CD1c-positive myeloid dendritic cell (primary cell): ENCODE data around the gene COL2A1.

Experiments used
- DNase-seq: peaks from one replicate; pipeline ENCODE4 v3.0.0-alpha.2; 2016; ENCODE audit errors: extremely low spot score

The COL2A1 gene

DNA sequence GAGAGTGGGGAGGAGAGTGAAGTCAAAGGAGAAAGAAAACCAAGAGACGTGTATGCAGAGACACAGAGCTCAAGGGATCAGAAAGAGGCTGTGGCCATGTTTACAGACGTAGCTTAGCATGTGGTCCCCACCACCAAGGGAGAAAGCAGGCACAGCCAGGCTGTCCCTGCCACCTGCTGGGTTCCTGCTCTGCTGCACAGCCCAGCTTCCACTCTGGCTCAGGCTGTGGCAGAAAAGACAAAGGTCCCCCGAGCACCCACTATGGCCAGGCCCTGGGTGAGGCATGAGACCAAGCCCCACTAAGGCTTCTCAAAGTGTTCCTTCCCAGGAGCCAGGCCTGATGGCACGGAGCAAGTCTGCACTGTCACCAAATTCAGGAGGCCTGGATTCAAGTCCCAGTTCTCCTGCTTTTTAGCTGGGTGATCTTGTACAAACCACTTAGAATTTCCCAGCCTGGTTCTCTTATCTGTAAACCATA, 25.9 kb upstream of the COL2A1 start:
- DNase-seq: no peak

DNA sequence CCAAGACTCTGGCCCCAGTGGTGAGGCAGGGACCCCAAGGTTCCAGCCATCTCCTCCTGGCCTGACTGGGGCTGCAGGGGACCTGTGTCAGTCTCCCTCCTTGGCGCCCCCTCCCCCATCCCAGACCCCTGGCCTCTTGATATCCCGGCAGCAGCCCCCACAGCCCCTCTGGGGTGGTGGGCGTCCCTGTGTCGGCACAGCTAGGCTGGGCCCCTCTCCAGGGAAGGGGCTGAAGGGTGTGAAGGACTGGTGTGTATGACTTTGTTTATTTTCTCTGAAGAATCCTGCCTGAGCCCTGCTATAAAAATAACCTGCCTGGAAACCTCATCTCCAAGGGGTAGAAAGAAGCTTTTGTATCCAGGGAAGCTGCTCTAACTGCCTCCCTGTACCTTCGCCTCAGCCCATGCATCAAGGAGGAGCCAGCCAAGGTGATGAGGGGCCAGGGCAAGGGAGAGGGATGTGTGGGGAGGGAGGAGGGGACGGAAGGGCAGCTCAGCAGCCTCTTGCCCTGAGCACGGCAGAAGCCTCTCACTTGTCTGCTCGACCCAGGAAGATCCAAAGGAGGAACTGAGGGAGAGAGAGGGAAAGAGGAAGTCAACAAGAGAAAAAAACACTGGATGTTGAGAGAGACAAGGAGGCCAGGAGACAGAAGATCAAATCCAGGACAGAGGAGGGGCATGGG, 25.4 kb upstream of the COL2A1 start:
- peak; percentile 4 for DNase-seq

DNA sequence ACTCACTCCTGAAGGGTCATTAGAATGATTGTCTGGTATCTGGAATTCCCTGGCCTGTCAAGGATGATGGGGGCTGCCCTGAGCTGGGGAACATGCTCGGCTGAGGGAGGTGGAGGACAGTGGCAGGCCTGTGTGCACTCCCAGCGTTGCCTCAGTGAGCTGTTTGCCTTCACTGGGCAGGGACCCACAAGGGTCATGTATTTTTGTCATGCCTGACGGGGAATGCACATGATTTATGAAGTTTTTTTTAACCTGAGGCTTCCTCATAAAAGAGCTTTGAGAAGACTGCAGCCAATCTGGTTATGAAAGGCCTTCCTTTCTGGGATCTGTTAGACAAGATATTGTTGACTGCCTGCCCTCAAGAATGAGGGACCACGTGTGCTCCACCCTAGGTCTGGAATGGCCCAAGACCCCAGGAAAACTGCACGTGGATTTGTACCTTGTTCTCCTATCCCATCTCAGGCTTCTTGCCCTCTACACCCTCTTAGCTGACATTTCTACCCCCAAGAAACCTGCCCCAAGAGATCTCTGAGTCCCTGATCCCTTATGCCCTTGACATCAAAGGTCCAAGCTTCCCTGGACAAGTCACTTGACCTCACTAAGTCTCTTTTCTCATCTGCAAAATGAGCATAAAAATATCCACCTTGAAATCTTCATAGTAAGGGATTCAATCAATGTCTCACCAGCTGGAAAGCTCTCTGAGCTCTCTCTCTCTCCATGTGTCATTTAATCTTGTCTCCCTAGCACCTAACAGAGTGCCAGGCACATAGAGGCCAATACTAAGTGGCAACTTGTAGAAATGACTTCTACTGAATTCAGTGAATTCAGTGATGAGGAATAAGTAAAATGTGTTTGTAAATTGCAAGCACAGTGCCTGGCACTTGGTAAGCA, 24.5 kb upstream of the COL2A1 start:
- no peak for DNase-seq

DNA sequence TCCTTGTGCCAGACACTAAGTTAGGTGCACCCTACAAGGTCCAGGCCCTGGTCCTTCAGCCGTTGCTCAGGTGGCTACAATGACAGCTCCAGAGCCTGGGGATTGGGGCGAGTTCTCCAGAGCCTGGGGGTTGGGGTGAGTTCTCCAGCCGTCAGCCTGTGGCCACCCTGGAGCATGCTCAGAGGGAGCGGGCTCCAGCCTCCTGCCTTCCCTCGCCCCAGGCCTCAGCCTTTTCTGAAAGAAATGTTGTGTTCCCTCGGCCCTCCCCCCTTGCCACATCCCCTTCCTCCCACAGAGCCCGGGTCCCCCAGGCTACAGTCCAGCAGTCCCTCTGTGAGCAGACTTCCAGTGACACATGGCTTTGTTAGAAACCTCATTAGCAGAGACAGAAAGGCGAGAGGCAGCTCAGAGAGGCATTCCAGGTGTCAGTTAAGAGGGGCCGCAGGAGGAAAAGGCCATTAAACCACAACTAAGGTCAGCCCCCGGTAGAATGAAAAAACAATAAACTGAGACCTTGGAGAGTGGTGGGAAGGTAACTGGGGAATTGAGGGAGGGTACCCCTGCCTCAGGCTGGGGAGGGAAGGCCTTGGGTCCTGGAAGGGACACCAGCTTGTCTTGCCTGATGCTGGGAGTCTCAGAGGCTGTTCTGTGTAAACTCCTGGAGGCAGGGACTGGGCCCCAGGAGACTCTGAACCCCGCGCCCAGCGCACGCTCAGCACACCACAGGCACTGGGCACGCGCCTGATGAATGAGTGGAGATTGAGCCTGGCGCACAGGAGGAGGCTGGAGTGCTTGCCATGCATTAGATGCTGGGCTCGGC, 23.1 kb upstream of the COL2A1 start:
- DNase-seq: no peak

DNA sequence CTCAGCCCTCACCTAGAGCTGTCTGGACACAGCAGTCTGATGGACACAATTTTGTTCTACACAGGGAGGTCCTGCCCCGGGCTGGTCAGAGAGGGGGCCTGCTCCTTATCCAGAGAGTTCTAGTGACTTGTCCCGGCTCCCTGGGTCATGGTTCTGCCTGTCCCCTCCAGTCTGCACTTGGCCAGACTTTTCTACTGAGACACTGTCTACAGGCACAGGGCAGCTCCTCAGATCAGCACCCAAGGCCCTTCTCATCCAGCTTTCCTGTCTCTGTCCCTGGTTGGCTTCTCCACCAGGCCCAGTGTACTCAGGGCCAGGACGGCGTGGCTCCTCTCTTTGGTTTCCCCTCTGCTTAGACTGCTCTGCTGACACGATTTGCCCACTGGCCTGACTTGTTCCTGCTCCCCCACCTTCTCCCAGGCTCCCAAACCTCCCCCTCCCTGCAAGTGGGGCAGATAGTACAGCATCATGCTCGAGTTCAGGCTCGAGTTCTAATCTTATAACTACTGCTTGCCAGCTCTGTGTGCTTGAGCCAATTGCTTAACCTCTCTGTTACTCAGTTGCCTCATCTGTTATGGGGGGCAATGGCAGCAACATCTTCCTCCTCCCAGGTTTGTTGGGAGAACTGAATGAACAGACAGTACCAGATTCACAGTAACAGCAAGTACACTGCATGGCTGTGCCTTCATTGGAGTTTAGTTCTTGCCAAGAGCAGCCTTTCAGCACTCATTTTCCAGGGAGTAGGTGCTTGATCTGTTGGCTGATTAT, 22.0 kb upstream of the COL2A1 start:
- no peak for DNase-seq

DNA sequence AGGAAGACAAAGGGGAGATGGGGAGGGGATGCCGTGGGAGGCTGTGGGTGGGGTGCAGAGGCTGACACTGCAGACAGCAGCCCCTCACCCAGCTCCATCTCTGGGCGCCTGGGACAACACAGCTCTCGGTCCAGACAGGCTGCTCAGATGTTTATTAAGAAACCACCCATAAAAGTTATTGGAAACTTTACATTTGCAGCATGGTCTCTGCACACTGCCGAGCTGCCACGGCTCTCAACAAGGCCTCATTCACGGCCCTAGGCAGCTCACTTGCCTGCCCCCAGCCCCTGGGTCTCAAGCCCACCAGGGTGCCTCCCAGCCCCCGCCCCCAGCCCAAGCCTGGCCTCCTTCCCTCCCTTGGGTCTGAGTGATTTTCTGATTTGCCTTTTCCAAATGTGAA, 21.0 kb upstream of the COL2A1 start:
- no peak for DNase-seq

DNA sequence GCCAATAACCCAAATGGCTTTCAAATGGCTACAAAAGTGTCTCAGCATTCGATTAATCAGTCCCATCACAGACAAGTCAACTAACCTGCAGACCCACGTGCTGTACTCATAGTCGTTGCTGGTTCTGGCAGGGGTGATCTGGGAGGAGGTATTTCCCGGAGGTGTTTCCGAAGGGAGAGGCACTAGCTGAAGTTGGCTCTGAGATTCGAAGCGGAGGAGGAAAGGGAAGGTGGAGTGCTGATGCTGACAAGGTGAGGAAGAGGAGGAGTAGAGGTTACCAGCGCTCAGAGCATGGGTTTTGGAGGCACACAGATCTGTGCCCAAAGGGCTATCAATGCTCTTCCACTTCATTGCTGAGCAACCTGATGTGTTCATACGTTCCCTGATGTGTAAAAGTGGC, 20.5 kb upstream of the COL2A1 start:
- no peak for DNase-seq

DNA sequence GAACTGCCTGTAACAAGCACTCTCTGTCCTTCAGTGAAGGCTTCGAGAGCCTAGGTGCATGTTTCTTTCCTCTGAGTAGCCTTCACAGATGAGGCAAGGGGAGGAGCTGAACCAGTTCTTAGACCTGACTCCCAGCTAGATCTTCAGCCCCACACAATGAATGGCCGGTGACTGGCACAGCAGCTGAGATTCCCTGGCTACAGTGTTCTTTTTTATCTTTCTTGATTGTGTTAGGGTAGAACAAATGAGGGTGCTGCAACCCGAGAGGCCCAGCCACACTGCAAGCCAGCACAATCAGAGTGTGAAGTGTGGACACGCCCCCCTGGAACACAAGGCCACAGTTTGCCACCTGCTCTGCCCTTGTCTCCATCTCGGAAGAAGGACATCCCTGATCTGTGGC, 19.1 kb upstream of the COL2A1 start:
- DNase-seq: no peak

DNA sequence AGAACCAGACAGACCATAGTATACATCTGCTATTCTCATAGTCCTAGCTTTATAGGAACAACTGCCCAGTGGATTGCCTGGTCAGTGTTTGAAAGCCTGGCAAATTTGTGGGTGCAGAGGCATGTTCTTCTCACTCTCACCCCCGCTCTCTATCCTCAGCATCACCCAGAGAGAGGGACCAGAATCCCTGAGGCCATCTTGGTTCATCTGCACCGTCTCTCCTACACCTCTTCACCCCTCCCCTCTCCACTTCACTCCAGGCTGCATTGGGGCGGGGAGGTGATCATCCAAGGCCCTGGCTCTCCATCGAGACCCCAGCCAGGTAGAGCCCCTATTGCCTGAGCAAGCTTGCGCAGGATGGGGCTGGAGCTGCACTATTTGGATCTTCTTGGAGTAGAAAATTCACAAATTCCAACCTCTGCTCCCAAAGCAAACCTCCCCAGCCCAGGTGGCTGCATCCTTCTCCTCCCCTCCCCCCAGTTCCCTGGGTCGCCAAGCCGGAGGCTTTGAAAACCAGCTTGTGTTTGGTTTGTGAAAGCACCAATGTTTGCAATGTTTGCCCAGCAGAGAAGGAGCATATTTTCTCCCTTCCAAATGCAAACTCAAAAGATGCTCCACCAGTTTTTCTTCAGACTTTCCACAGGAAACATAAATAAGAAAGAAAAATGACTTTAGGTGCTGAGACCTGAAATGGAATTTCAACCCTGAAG, 18.6 kb upstream of the COL2A1 start:
- no peak for DNase-seq

DNA sequence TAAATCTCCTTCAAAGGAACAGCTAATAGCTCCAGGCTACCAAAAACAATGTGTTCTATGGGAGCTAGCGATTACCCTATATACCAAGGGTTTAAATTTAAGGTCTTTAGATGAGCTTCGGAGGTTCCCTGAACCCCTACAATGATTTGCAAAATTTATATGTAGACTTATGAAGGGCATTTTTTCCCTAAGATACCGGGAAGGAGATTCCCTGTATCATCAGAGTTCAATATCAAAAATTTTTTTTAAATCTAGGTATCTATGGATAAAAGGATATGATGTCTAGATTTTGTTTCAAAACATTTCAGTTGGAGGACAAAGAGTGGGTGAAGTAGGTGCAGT, 17.9 kb upstream of the COL2A1 start:
- no peak for DNase-seq

DNA sequence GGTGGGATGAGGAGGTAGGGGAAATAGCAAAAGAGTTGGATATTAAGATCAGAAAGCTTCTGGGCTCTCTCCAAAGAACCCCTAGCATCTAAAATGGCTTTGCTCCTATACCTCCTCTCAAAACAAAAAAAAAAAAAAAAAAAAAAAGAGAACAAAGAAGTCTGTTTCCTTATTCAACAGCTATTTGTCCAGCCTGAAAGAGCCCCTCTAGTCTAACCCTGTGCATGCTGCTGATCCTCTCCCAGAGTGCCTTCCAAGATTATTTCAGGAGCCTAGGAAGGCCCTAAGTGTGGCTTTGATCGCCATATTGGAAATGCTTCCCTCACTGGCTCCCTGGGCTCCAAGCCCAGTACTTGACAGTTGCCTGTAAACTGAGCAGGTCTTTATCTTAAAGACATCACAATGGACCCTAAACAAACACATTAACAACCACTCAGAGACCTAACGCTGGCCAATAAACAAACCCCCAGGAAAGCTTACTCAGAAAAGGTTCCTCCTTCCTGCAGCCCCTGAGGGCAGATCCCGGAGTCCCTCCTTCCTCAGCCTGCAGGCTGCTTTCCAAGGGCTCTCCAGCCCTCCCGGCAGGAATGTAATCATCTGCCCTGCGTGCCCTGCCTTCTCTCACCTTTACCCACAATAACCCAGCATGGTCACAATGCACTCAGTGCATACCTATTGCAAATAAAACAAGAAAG, 17.4 kb upstream of the COL2A1 start:
- DNase-seq: no peak

DNA sequence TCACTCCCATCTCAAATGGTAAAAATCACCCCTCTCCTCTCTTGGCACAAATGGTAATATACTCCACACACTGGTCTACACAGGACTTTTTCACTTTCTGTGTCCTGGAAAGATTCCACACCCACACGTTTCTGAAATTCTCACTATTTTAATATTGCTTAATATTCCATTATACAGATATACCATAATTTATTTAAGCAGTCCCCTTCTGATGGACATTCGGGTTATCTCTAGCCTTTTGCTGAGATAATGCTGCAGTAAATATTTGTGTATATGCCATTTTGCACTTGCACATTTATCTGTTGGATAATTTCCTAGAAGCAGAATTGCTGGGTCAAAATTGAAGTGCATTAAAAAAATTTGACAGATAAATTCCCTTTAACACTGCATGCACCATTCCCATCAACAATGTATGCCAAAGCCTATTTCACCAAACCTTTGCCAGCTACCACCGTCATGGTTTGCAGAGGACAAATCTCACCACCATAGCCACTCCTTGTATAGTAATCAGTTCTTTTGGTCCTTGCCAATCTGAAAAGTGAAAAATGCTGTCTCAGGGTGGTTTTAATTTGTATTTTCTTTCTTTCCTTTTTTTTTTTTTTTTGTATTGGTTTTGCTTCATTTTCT, 15.5 kb upstream of the COL2A1 start:
- DNase-seq: no peak

DNA sequence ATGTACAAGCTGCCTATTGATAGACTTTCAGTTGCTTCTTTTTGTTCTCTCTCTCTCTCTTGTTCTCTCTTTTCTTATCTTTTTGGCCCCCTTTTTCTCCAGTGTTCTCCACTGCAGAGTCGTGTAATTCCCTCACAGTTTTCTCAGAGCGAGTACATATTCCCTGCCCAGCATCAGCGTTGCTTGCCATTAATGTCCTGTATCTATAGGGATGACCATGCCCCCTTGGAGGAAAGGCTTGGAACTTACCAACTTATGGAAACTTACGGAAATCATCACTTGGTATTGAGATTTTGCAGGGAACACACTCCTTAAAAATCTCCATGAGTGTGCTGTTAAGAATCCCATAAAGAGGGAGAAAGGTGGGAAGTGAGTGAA, 14.3 kb upstream of the COL2A1 start:
- no peak for DNase-seq

DNA sequence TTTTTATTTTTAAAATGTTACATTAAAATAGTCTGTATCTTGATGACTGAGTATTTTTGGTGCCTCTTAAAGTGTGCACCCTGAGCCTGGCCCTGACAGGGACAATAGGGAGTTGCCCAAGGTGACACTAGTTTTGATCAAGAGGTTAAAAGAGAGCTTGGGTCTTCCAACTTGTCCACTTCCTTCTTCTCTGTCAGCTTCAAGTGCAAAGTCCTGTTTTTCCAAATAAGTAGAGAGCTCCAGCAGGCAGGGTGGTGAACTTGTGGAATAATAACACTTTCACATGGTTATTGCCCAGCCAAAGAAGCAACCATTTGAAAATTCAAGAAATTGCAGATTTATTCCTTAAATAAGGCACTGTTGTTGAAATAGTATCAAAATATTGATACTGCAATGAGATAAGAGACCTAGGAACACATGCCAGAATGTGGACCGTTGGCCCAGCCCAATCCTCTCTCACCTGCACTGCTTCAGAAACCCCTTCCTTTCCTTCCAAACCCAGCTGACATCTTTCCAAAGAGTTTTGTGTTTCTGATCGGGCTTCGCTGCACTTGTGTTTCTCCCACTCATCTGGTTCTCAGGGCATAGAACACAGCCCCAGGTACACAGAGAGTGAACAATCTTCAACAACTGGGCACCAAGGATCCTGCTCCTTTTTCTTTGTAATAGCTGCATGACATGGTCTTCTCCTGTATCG, 13.8 kb upstream of the COL2A1 start:
- no peak for DNase-seq

DNA sequence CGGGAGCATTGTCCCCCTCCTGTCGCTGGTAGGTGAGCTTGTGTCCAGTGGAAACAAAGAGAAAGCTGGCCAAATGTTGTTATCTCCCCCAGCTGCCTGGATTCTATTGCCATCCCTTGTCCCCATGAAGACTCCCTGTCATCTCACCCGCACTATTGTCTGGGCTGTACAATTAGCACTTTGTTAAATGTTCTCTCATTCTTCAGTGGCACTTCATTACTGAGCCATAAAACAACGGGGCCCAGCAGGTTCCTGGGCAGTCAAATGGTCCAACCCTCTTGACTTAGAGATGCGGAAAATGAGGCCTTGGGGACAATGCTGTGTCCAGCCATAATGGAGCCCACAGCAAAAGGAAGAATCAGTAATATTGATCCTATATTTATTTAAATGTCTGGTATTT, 13.2 kb upstream of the COL2A1 start:
- no peak for DNase-seq

DNA sequence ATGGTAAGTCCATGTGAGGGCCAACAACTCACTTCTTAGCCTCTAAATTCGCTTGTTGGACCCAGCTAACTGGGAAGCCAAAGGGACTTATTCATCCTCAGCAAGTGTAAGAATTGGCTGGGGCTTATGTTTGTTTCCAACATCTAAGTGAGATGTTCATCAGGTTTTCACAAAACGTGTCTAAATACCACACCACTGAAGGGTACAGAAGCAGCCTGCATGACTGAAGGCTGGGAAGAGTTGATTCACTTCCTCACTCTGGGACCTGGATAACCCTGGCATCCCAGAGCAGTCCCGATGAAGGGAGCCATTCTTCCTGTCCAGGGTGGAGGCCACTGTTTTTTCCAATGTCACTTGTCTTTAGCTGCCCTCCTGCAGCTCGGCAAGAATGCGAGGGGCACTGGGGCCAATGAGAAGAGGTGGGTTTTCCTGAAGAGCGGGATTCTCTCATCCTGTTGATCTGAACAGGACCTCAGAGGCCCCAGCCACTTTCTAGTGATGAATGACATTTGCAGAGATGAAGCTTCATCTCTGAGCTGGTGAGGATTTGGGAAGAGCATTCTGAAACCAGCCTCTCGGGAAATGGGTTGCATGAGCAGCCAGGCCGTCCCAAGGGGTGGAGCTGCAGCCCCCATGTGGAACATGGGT, 12.2 kb upstream of the COL2A1 start:
- no peak for DNase-seq

DNA sequence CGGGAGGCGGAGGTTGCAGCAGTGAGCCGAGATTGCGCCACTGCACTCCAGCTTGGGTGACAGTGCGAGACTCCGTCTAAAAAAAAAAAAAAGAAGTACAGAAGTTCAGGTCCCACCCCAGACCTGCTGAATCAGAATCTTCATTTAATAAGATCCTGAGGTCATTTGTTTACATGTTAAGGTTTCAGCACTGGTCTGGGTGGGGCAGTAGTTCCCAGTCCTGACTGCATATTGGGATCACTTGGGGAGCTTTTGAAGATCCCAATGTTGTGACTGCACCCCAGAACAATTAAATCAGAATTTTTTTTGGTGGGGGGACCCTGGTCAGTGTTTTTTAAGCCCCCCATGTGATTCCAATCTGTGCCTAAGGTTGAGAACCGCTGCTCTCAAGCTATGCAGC, 11.7 kb upstream of the COL2A1 start:
- DNase-seq: no peak

DNA sequence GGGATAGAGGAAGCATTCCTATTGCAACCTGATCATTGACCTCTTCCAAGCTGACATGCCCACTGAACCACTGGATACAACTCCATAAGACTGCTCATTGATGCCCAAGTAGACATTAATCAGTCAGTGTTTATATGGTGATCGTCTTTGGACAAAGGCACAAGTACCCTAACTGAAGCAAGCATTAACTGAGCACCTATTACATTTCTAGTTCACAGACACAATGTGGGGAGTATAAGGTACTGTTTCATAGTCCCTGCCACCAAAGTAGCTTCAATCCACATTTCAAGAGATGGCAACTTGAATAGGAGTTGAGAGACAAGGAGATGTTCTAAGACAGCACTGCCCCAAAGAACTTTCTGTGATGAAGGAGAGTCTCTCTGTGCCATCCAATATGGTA, 10.9 kb upstream of the COL2A1 start:
- DNase-seq: no peak

DNA sequence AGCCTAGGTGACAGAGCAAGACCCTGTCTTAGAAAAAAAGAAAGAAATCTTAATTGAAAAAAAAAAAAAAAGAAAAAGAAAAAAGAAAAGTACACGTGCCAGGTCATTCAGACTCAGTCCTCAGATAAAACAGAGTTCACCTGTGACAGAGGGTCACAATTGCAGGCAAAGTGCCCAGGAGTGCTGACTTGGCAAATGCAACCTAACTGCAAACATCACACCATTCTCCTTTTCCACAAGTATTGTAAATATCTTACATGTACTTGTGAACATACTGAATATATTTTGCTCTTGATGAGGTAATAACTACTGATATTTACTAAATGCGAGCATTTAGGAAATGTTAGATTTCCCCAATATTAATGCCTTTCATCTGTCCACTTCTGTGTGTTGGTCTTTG, 9.0 kb upstream of the COL2A1 start:
- DNase-seq: no peak
